Spinal cord (tissue), 10 donors: ENCODE data around the gene C3orf18. TPM values are rescaled to one million over a fixed set of nuclear protein-coding genes. Genes with fewer than 3 reads are reported as not detected.
"Not testable (repeated sequence)": the region's sequence is repeated elsewhere in the genome, so short reads cannot be mapped to it uniquely, and the experiment has no call there.

Experiments
- DNase-seq, 6 donors: peaks; one replicate each; pipeline versions ENCODE4 v3.0.0 to v3.0.0-alpha.2; 2013 to 2015; ENCODE audit warnings: low spot score in 6 of 6, low read depth in 4 of 6
- H3K27ac ChIP-seq: one replicate; pipeline ENCODE4 v1.5.1; 2013; ENCODE audit warnings: low read depth, low read length, control low read depth
- H3K27me3 ChIP-seq: one replicate; pipeline ENCODE4 v1.6.1; 2013; ENCODE audit warnings: low read length; ENCODE audit not compliant: control insufficient read depth, insufficient read depth
- H3K36me3 ChIP-seq: one replicate; pipeline ENCODE4 v1.6.1; 2013; ENCODE audit warnings: low read length; ENCODE audit not compliant: control insufficient read depth, insufficient read depth
- H3K4me1 ChIP-seq: one replicate; pipeline ENCODE4 v1.6.1; 2013; ENCODE audit warnings: low read length; ENCODE audit not compliant: control insufficient read depth, insufficient read depth
- H3K4me3 ChIP-seq: one replicate; pipeline ENCODE4 v1.5.1; 2013; ENCODE audit warnings: low read depth, low read length, control low read depth
- H3K9me3 ChIP-seq: one replicate; pipeline ENCODE4 v1.6.1; 2013; ENCODE audit warnings: low read length; ENCODE audit not compliant: control insufficient read depth, insufficient read depth
- WGBS: methylation state at CpG from one replicate; pipeline ENCODE4 v1.1.5; 2013; ENCODE audit warnings: missing lambda C conversion rate; ENCODE audit not compliant: insufficient coverage; 5-methylcytosine and 5-hydroxymethylcytosine counted together
- polyA plus RNA-seq, 2 donors: library from polyadenylated mRNA; unstranded; fragments of 120-200 nt; gene quantifications; one replicate each; pipeline ENCODE4 v1.2.1, GENCODE V29; 2013; ENCODE audit not compliant: insufficient read length in 2 of 2
- total RNA-seq, 2 donors: library from RNA; depleted of rRNA in 1 of 2; stranded (reverse); fragments of 120-200 nt in 1 of 2; fragments of >200 nt in 1 of 2; gene quantifications; one replicate each; pipeline versions ENCODE4 v1.2.3 to v1.2.4, GENCODE V29; 2013 to 2014
- donor health status: healthy.

C3orf18 gene
- total and polyA plus RNA-seq, 4 donors, result 22.6 to 43.6 (median 30.5) TPM

DNA sequence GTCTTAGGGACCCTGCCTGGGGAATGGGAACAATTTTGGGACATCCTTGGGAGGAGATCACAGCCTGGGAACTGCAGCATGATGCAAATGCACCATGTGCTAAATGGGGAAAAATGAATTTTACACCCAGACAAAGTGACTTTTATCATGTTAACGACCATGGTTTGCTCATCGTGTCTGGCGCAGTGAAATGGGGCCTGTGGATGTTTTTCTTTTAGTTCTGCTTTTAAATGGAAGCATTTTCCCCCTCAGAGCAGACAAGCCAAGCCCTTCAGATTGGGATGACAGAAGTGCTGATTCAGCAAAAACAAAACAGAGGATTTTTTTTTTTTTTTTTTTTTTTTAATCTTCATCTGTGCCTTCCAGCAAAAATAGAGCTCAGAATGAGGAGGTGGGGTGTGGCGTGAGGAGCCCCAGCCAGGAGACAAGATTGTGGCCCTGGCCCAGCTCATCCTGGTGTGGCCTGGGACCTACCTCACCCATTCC is 49.8 kb downstream of the C3orf18 start:
- DNase-seq, result peak in 2 of 6 donors; percentile 50 to 62
- Histone ChIP-seq H3K4me3 (no peak overlapping the region), H3K27ac (no peak overlapping the region), H3K27me3 (peaks cover 3% of the 10 kb centered on the region), H3K4me1 (peaks cover 43% of the 10 kb centered on the region), H3K9me3 (no peaks in the 10 kb centered on the region), H3K36me3 (no peaks in the 10 kb centered on the region)
- WGBS, result no CpG with 5 or more reads among the region's 4 CpGs

- WGBS, result 57% methylated on average over 3 of the region's 4 CpGs
- DNase-seq, result no peak
- Histone ChIP-seq H3K36me3 (no peaks in the 10 kb centered on the region), H3K27ac (peak overlapping the region; percentile 60), H3K9me3 (no peaks in the 10 kb centered on the region), H3K4me1 (peaks cover 43% of the 10 kb centered on the region), H3K27me3 (peaks cover 3% of the 10 kb centered on the region), H3K4me3 (no peak overlapping the region)
Observed at GRCh38 chr3:50516440-50516871, 51.1 kb downstream of the C3orf18 start.

DNA sequence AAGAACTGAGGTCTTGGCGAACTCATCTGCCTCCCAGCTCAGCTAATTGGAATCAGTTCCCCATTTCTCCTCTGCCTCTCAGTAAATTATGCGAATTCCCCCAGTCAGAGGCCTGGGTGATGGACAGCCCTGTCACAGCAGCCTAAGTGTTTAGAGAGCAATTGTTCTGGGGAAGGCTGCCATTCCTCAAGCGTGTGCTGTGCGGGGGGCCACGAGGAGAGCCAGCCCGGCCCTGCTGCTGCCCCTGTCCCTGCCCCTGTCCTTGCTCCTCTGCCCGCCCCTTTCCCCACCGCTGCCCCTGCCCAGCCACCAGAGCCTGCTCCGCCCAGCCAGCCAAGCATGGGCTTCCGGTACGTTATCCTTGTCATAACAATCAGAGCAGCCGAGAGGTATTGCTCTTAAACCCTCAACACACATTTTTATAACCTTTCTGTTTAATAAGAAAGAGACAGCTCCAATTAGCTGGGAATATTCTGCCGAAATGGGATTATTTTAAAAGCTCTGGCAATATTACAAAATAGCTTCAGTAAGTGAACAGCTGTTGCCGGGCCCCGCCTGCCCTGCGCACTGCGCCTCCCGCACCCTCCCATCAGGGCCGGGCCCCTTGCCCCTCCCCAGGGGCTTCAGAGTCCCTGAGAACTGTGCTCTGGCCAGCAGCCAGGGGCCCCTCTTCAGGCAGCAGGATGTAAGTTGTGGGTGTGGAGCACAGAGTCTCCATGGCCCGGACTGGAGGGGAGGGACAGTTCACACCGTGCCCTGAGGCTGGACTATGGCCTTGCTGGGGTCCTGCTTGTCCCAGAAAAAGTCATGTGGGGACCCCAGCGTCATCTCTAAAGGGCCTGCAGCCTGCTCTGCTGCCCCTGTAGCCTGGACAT is 51.7 kb downstream of the C3orf18 start:
- H3K4me1 ChIP-seq, result peaks cover 43% of the 10 kb centered on the region
- WGBS, result 8% methylated on average over 15 of the region's 22 CpGs

GRCh38 chr3:50512908-50513307 is 54.6 kb downstream of the C3orf18 start:
- not testable (repeated sequence) for H3K27ac ChIP-seq, H3K4me3 ChIP-seq, H3K9me3 ChIP-seq, H3K36me3 ChIP-seq, DNase-seq, H3K27me3 ChIP-seq
- H3K4me1 ChIP-seq, result peaks cover 33% of the 10 kb centered on the region
- 70% methylated on average over 7 of the region's 8 CpGs for WGBS

More for the DNA sequence above, 51.7 kb downstream of the C3orf18 start:
- peak in 2 of 6 donors; percentile 66 to 76 for DNase-seq
- H3K27me3 ChIP-seq, result peaks cover 3% of the 10 kb centered on the region
- H3K27ac ChIP-seq, result peak overlapping the region; percentile 60
- no peaks in the 10 kb centered on the region for H3K36me3 ChIP-seq
- no peak overlapping the region for H3K4me3 ChIP-seq
- H3K9me3 ChIP-seq, result no peaks in the 10 kb centered on the region

- H3K9me3 ChIP-seq, result no peaks in the 10 kb centered on the region
- H3K36me3 ChIP-seq, result no peaks in the 10 kb centered on the region
- no peak overlapping the region for H3K4me3 ChIP-seq
- peaks cover 32% of the 10 kb centered on the region for H3K4me1 ChIP-seq
- H3K27me3 ChIP-seq, result no peaks in the 10 kb centered on the region
- H3K27ac ChIP-seq, result no peak overlapping the region
- 80% methylated on average over 3 of the region's 3 CpGs for WGBS
- DNase-seq, result peak in 2 of 6 donors; percentile 30 to 32
Observed at GRCh38 chr3:50512131-50512530, 55.4 kb downstream of the C3orf18 start.

- H3K9me3 ChIP-seq, result no peaks in the 10 kb centered on the region
Observed at GRCh38 chr3:50510325-50510724, 57.2 kb downstream of the C3orf18 start.

DNA sequence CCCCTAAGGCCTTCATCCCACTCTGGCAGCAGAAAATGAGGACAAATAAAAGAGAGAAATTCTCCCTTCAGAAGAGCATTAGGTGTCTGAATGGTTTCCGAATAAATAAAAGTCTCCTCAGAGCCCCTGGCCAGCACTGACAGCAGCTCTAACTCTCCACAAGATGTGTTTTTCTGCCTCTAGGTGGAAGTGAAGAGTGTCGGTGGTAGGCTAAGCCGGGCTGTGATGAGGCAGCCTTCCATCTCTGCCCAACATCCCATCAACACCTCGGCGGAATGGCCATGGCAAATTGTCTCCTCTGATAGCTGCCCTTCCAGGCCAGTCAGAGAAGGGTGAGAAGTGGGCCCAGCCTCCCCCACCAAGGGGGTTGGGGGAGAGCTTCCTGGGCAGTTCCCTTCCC is 57.8 kb downstream of the C3orf18 start:
- Histone ChIP-seq H3K4me1 (peaks cover 8% of the 10 kb centered on the region), H3K4me3 (no peak overlapping the region), H3K27me3 (no peaks in the 10 kb centered on the region), H3K36me3 (no peaks in the 10 kb centered on the region), H3K9me3 (no peaks in the 10 kb centered on the region), H3K27ac (no peak overlapping the region)
- no peak for DNase-seq
- WGBS, result no CpG with 5 or more reads among the region's 5 CpGs

More at GRCh38 chr3:50510325-50510724, 57.2 kb downstream of the C3orf18 start:
- H3K4me3 ChIP-seq, result no peak overlapping the region
- no peak for DNase-seq
- H3K27ac ChIP-seq, result no peak overlapping the region
- H3K4me1 ChIP-seq, result peaks cover 14% of the 10 kb centered on the region
- 83% methylated on average over 2 of the region's 2 CpGs for whole genome bisulfite sequencing
- no peaks in the 10 kb centered on the region for H3K36me3 ChIP-seq
- no peaks in the 10 kb centered on the region for H3K27me3 ChIP-seq

- no peak for DNase-seq
- H3K9me3 ChIP-seq, result no peaks in the 10 kb centered on the region
- H3K36me3 ChIP-seq, result no peaks in the 10 kb centered on the region
- no peak overlapping the region for H3K27ac ChIP-seq
- H3K4me3 ChIP-seq, result no peak overlapping the region
- no peaks in the 10 kb centered on the region for H3K27me3 ChIP-seq
- no CpG with 5 or more reads among the region's 1 CpG for WGBS
- peaks cover 9% of the 10 kb centered on the region for H3K4me1 ChIP-seq
Observed at GRCh38 chr3:50508821-50509220, 58.7 kb downstream of the C3orf18 start.
